Erythroblast (primary cell): Measurements from ENCODE around the gene PDE4D.

ENCODE experiments used
- DNase-seq, 2 experiments: peaks; one replicate each; lab custom pipeline; 2025; lab: John Stamatoyannopoulos, UW
- GATA1 ChIP-seq: IDR thresholded peaks from 2 replicates; pipeline ENCODE4 v1.6.1; 2011; ENCODE audit warnings: low read depth, mild to moderate bottlenecking, control low read depth, low read length, moderate library complexity
- POLR2A ChIP-seq: IDR thresholded peaks from 2 replicates; pipeline ENCODE4 v1.6.1; 2011; ENCODE audit warnings: mild to moderate bottlenecking, low read length

The PDE4D gene

DNA sequence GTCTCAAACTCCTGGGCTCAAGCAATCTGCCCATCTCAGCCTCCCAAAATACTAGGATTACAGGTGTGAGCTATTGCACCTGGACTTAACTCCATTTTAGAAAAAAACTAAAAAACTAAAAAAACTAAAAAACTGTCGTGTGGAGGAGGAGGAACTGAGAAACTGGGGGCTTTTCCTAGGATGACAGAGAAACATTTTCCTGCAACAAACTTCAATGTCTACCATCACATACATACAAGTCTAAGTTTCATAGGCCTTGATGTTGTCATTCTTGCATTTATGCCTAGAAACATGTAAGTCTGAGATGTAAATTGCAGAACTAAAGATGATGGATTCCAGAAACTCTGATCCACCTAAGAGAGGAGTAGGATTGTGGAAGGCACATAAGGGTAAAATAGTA lies 753.8 kb downstream of the PDE4D start:
- no peak for DNase-seq
- no peak for TF ChIP-seq GATA1
- TF ChIP-seq POLR2A = no peak

DNA sequence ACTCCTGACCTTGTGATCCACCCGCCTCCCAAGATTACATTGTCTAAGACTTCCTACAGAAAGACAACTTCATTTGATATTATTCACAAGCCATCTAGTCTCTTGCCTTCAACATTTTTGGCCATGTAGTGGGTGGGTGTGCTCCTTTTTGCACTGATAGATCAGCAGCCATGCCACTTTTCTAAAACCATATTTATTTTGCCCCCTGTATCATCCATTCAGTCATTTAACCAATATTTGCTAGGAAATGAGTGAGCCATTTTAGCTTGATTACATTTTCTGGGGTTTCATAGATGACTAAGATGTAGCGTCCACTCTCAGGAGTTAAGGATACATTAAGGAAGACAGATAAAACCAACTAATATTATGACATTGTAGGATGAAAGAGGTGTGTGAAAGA lies 755.0 kb downstream of the PDE4D start:
- DNase-seq = no peak
- TF ChIP-seq GATA1 (no peak), POLR2A (no peak)

DNA sequence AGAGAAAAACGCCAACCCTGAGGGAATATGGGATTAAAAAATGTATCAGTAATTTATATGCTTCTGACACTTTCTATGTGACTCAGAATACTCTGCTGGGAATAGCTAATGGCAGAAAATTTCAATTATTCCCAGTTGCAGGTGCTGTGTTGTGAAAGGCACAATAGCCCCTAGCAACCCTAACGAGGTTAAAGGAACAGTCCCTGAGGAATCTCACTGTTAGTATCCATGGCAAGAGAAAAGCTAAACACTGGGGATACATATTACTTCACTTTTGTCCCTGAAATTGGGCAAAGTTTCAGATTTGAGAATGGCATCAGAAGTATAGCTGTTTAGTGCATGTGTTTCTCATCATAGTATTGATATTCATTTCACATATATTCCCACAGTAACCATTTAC lies 755.7 kb downstream of the PDE4D start:
- DNase-seq = no peak
- no peak for TF ChIP-seq POLR2A
- TF ChIP-seq GATA1 = no peak

DNA sequence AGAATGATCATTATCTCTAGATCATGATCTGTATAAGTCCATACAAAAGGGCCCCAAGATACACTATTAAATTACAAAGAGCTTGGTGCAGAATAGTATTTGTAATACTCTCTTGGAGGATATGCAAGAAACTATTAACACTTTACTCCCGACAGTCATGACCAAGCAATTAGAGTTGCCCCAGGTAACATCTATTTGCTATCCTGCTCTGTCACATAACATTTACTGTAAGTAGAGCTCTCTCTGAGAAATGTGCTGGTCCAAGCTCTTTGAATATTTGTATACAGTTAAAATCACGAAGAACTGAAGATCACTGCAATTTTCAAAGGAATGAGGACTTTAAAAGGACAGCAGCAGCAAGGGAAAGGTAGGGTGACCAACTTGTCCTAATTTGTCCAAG lies 757.0 kb downstream of the PDE4D start:
- TF ChIP-seq GATA1 = no peak
- no peak for TF ChIP-seq POLR2A
- no peak for DNase-seq

DNA sequence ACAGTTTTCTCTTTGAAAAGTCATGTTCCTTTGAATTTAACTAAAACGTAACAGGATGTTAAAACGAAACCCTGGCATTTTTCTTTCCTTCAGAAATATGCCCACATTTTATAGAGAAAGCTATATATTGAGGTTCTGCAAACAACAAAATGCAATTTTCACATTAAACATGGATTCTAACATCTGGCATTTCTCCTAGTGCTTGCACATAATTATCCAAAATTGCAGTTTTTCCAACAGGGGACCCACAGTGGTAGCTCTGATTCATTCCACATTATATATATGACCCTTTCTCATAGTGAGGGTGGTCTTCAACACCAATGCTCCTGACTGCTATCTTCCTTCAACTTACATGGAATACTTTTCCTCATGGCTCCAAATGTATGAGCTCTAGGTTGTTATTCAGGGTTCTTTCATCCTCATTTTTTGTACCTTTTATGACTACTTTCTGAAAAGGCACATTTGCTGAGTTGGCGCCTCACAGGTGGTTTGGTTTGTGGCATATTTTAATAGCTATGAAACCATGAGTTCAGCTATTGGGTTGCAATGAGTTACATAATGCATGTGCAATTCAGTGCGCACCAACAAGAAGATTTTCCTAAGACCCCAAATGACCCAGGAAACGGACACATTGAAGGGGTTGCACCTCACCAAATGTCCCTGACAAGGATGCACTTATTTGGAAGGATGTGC lies 758.9 kb downstream of the PDE4D start:
- TF ChIP-seq GATA1 = no peak
- no peak for TF ChIP-seq POLR2A
- DNase-seq = no peak

DNA sequence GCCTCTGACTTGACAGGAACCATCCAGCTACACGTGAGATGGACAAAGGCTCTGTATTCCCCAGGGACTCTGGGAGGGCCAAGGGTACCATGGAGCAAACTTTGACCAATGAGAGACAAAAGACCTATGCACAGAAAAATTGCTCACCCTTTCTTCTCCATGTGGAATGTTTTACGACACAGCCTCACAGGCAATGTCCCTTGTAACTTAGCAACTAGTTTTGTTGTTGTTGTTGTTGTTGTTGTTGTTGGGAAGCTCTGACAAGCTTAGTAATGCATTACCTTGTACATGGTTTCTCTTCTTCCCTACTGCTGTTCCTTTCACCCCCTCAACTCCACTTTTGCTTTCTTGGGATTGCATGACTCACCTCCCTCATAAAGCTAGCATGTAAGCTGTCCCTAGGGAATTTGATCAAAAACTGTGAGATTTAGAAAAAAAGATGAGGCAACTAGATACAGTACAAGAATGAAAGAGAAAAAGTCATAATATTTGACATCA lies 759.7 kb downstream of the PDE4D start:
- DNase-seq = no peak
- TF ChIP-seq GATA1 (no peak), POLR2A (no peak)

DNA sequence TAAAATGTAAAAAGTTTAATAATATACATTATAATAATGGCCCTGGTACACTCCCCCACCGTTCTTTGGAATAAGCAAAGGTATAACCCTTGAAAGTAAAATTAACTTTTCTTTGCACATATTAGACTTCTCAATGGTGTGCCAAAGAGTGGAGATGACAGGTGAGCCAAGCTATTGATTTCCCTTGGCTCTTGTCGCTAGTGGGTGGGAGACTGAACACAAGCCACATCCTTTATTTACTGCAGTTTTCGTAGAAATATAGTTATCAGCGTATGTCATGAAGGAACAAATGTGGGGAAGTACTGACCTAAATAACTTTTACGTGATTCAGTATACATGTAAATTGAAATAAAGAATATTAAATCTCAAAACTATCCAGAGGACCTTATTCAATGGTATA lies 761.4 kb downstream of the PDE4D start:
- TF ChIP-seq POLR2A (no peak), GATA1 (no peak)
- no peak for DNase-seq

DNA sequence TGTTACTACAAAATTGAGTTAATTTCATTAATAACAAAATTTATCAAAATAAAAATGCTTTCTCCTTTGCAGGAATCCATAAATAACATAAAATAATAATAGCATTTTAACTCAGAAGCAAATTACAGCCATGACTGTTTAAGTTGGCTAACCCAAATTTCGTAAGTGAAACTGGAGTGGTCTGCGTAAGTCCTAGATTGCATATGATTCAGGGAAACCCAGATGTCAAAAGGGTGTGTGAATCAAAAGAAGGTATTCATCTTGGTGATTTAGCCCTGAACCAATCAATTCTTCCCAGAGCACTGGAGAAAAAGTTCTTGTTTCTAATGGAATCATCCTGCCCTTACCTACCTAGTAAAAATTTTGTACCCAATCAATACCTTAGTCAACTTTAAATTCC lies 763.1 kb downstream of the PDE4D start:
- no peak for DNase-seq
- TF ChIP-seq GATA1 = no peak
- no peak for TF ChIP-seq POLR2A

DNA sequence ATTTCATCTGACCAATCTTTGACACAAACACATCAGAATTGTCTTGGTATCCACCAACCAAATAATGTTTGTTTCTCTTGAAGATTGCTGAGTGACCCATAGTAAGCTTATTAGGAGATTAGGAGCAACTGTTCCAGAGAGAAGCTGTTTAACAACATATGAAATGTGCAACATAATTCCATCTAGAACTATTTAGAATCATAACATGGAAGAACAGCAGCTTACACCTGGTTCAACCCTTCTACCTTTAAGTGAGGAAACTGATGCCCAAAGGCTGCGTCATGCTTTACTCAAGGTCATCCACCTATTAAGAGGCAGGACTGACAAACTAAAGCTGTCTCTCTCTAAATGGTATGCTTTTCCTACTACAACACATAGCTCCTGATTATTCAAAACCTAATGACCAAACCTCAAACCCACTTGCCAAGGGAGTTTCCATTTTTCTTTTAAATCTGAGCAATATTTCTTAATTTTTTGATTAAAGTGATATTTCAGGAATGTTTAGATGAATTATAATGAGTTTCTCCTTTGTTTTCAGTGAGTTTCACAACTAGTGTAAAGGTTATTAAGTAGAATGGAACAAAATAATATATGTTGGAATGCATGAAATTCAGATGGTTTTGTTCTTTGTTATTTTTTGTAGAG lies 764.8 kb downstream of the PDE4D start:
- no peak for DNase-seq
- TF ChIP-seq POLR2A (no peak), GATA1 (no peak)

DNA sequence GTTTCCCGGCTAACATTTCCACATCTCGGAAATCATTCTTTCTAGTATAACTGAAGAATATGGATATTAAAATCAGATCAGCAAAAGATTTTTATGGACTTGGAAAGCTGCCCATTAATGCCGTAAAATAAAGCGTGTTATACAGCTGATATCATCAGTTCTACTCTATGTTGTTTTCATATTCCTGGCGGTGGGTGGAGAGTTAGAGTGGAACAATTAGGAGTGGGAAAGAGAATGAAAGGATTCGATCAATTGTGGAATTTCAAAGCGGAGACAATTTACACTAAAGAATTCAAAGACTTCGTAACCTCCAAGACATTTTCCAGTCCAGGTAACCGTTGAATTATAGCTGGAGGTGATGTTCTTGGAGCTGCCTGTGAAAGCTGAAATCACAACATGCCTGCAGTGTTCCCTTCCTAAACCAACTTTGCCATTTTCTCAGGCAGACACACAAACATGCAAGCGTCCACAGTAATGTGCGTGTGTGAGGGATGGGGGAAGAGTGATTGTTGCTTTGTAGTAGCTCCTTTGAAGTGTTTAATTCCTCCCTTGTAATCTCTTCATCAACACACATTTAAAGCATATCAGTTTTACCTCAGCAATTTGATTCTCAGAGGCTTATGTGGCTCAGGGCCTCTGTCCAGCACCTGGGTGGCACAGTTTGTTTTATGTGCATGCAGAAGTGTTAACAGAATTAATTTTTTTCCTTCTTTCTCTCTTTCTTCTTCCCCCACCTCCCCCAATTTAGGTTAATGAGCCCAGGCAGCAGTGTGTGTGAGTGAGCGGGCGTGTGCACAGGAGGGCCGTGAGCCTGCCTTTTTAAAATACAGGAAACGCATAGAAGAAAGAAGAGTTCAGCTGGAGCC lies 766.6 kb downstream of the PDE4D start:
- TF ChIP-seq GATA1 (no peak), POLR2A (no peak)
- DNase-seq = no peak

DNA sequence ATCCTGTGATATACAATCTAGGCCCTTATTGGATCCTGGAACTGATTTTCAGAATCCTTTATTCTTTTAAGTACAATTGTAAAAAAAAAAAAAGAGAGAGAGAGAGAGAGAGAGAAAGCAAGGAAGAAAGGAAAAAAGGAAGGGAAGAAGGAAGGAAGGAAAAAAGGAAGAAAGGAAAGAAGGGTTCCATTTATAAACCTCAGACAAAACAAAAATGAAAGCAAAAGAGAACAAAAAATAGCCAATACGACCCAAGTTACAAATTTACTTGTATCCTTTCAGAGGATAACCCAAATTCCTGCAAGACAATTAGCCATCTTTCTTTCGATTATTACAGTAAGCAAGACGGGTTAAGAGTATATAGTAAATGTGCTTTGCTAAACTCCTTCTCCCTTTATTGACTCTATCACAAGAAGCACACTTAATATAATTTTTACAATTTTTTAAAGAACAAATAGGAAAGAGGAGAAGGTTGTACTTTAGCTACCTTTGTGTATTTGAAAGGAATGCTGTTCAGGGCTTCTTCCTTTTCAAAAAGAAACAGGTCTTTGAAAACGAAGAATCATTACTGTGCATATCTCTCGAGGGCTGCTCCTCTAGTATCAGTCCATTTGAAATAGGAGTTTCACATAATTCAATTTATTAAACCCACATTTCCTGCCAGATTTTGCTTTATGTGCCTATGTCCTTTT lies 767.4 kb downstream of the PDE4D start:
- TF ChIP-seq GATA1 (no peak), POLR2A (no peak)
- DNase-seq = no peak

DNA sequence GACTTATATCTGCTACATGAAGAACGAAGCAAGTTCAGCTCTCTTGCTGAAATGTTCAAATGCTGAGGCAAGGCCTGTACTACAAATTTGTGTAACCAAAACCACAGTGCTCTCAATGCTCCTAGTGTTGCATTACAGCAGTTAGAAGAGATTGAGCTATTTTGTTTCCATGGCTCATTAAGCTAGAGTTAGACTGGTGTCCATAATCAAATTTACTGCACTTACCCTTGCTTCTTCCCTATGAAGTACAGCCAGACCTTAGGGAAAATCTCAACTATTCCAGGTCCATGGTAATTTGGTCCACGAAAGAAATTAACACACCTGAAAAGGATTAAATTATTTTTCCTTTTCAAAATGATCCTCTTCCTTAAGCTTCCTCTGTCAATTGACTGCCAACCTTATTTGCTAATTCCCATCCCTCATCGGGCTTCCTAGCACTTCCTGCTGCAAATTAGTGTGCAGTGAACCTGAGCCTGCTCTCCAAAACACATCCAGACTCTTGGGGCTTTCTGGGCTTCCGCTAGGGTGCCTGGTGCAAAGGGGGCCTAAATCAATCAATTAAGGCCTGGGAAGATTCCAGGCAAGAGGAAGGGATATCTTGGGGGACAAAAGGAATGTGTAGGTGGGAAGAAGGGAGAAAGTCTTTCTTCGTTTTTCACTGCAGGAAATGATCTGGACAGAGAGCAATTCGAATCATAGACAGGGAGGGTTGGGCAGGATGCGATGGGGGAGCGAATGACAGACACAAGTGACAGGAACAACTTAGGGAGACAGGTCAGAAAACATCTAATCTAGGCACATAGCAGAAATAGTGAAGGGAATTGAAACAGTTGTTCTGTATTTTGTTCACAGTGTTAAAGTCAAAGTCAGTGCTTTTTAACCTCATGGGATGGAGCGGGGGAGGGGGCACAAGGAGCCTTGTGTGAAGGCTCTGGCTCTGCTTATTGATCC lies 768.2 kb downstream of the PDE4D start:
- TF ChIP-seq GATA1 = no peak
- TF ChIP-seq POLR2A = no peak
- DNase-seq = no peak
